ENCODE measurements around the gene CNOT4. TPM values are rescaled to one million over a fixed set of nuclear protein-coding genes. Genes with fewer than 3 reads are reported as not detected.

The CNOT4 gene
- total RNA-seq, 4 donors from 2014 or later = 17.8 to 35.0 (median 26.2) TPM

GRCh38 chr7:135538376-135538775 is 28.5 kb upstream of the CNOT4 start:
- no peaks in the 10 kb centered on the region for H3K9me3 ChIP-seq
- 35% methylated on average over 3 of the region's 3 CpGs; no CpG with 5 or more reads in 1 of the 2 donors for WGBS, 2 donors (ENCODE audit: low coverage in 1 of 2)
- ATAC-seq = no peak
- no peaks in the 10 kb centered on the region for H3K36me3 ChIP-seq
- no peak overlapping the region for H3K4me3 ChIP-seq
- no peaks in the 10 kb centered on the region for H3K4me1 ChIP-seq
- no peak overlapping the region for H3K27ac ChIP-seq
- no peaks in the 10 kb centered on the region for H3K27me3 ChIP-seq
- no peak for TF ChIP-seq POLR2A (IDR thresholded peaks at IDR 0.05)
- TF ChIP-seq CTCF (IDR thresholded peaks at IDR 0.05) = no peak
- no peak for TF ChIP-seq EP300 (IDR thresholded peaks at IDR 0.05)
- no peak for TF ChIP-seq POLR2AphosphoS5 (IDR thresholded peaks at IDR 0.05)

- TF ChIP-seq POLR2A (IDR thresholded peaks at IDR 0.05) = no peak
- no peak for TF ChIP-seq POLR2AphosphoS5 (IDR thresholded peaks at IDR 0.05)
- Histone ChIP-seq H3K4me1 (no peaks in the 10 kb centered on the region), H3K27ac (no peak overlapping the region), H3K4me3 (no peak overlapping the region), H3K9me3 (no peaks in the 10 kb centered on the region), H3K27me3 (no peaks in the 10 kb centered on the region), H3K36me3 (no peaks in the 10 kb centered on the region)
- no peak for ATAC-seq
Measured at GRCh38 chr7:135537905-135538304, 28.0 kb upstream of the CNOT4 start.

DNA sequence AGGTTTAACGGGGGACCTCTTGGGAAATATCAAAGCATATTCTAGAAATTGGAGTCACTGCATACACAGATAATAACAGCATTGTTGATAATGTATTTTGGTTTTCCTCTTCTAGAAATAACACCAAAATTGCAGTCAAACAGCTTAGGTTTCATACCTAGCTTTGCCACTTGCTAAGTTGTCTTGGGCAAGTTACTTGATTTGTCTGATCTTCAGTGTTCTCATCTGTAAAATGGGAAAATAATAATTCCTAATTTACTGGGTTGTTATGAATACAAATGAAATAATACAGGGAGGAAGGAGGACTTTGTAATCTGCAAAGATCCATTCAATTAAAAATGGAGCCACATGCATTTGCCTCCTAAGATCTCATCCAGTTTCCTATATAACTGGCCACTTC is 27.6 kb upstream of the CNOT4 start:
- Histone ChIP-seq H3K27ac (no peak overlapping the region), H3K9me3 (no peaks in the 10 kb centered on the region), H3K4me3 (no peak overlapping the region), H3K27me3 (no peaks in the 10 kb centered on the region), H3K36me3 (no peaks in the 10 kb centered on the region), H3K4me1 (no peaks in the 10 kb centered on the region)
- TF ChIP-seq EP300 (IDR thresholded peaks at IDR 0.05) = no peak
- WGBS, 2 donors (ENCODE audit: low coverage in 1 of 2) = 60 to 82% methylated on average over 1 of the region's 1 CpG
- ATAC-seq = no peak

- H3K36me3 ChIP-seq = no peaks in the 10 kb centered on the region
- no peak overlapping the region for H3K4me3 ChIP-seq
- H3K9me3 ChIP-seq = no peaks in the 10 kb centered on the region
- 76 to 82% methylated on average over 6 to 7 of the region's 7 CpGs for WGBS, 2 donors (ENCODE audit: low coverage in 1 of 2)
- H3K27ac ChIP-seq = no peak overlapping the region
- ATAC-seq = no peak
- TF ChIP-seq POLR2AphosphoS5 (IDR thresholded peaks at IDR 0.05) (no peak), EP300 (IDR thresholded peaks at IDR 0.05) (no peak), POLR2A (IDR thresholded peaks at IDR 0.05) (no peak), CTCF (IDR thresholded peaks at IDR 0.05) (no peak)
- no peaks in the 10 kb centered on the region for H3K4me1 ChIP-seq
- H3K27me3 ChIP-seq = no peaks in the 10 kb centered on the region
Measured at GRCh38 chr7:135536150-135536549, 26.2 kb upstream of the CNOT4 start.

DNA sequence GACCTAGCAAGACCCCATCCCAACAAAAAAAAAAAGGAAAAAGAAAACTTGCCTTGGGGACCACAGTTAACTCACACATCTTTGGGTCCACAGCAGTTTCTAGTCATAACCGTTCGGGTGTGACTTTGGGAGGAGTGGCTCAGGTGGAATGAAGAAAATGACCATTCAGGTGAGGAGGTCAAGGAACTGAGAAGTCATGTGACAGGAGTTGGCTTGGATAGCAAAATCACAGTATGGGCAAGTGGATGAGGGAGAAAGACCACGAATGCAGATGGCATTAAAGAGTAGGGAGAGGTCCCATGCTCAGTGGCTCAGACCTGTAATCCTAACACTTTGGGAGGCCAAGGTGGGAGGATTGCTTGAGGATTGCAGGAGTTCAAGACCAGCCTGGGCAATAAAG is 17.1 kb upstream of the CNOT4 start:
- no peak overlapping the region for H3K4me3 ChIP-seq
- no peak overlapping the region for H3K27ac ChIP-seq
- WGBS, 2 donors (ENCODE audit: low coverage in 1 of 2) = 78% methylated on average over 3 of the region's 3 CpGs; no CpG with 5 or more reads in 1 of the 2 donors
- ATAC-seq = no peak
- no peaks in the 10 kb centered on the region for H3K36me3 ChIP-seq
- H3K9me3 ChIP-seq = peaks cover 0 to 11% (median 0%) of the 10 kb centered on the region in 3 donors
- no peaks in the 10 kb centered on the region for H3K4me1 ChIP-seq
- H3K27me3 ChIP-seq = no peaks in the 10 kb centered on the region
- TF ChIP-seq POLR2A (IDR thresholded peaks at IDR 0.05) (no peak), POLR2AphosphoS5 (IDR thresholded peaks at IDR 0.05) (no peak), CTCF (IDR thresholded peaks at IDR 0.05) (no peak), EP300 (IDR thresholded peaks at IDR 0.05) (no peak)

- Histone ChIP-seq H3K4me1 (no peaks in the 10 kb centered on the region), H3K9me3 (peaks cover 0 to 11% (median 0%) of the 10 kb centered on the region in 3 donors), H3K27ac (no peak overlapping the region), H3K27me3 (no peaks in the 10 kb centered on the region), H3K4me3 (no peak overlapping the region), H3K36me3 (no peaks in the 10 kb centered on the region)
- TF ChIP-seq CTCF (IDR thresholded peaks at IDR 0.05) (no peak), POLR2AphosphoS5 (IDR thresholded peaks at IDR 0.05) (no peak), POLR2A (IDR thresholded peaks at IDR 0.05) (no peak), EP300 (IDR thresholded peaks at IDR 0.05) (no peak)
- ATAC-seq = no peak
- no CpG with 5 or more reads among the region's 4 CpGs for WGBS, 2 donors (ENCODE audit: low coverage in 1 of 2)
Measured at GRCh38 chr7:135525426-135525825, 15.5 kb upstream of the CNOT4 start.
